ENCODE measurements around the gene CAPN12. TPM values are rescaled to one million over a fixed set of nuclear protein-coding genes. Genes with fewer than 3 reads are reported as not detected.

CAPN12 gene
- total RNA-seq, 1 donor from 2014 or later, result 1.3 TPM

DNA sequence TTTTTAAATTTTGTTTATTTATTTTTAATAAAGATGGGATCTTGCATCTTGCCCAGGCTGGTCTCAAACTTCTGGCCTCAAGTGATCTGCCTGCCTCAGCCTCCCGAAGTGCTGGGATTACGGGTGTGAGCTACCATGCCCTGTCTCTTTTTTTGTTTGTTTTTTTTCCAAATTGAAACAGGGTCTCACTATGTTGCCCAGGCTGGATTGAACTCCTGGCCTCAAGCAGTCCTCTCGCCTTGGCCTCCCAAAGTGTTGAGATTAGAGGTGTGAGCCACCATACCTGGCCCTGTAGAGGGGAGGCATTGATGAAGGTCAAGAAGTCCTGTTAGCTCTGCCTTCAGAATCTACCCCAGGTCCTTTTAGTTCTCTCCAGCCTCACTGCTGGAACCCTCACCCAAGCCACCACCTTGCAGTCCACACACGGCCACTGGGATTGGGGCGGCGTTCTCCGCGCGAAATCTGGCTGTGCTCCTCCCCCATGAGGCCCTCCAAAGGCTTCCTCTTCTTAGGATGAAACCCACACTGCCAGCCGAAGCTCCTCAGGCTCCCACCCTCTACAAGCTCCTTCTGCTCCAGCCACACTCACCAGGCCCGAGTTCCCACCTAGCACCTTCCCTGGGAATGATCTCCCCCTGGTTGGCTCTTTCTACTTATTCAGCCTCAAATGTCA lies 61.9 kb downstream of the CAPN12 start:
- DNase-seq (ENCODE audit: low read depth), result no peak
- no peaks in the 10 kb centered on the region for H3K36me3 ChIP-seq (ENCODE audit: control insufficient read depth, insufficient read depth, low read length)
- TF ChIP-seq CTCF (IDR thresholded peaks at IDR 0.05; ENCODE audit: insufficient read depth, low read length, poor library complexity, severe bottlenecking), result no peak
- no peak overlapping the region for H3K4me3 ChIP-seq (ENCODE audit: low read depth, low read length)
- H3K27me3 ChIP-seq (ENCODE audit: control insufficient read depth, insufficient read depth, low read length), result no peaks in the 10 kb centered on the region

Other genes starting within 250 kb of the CAPN12 start
- 1.3 and 4.7 TPM in 2 replicates for gene MAP4K1, start 126.5 kb downstream of the CAPN12 start, total RNA-seq
- gene EIF3K, start 125.3 kb downstream of the CAPN12 start, total RNA-seq, result 644 and 653 TPM in 2 replicates
- gene ACTN4, start 96.8 kb downstream of the CAPN12 start, total RNA-seq, result 821 and 971 TPM in 2 replicates
- 0.55 TPM in 1 of 2 replicates, not detected in the other for gene LGALS7, start 29.0 kb upstream of the CAPN12 start, total RNA-seq
- gene LGALS7B, start 44.7 kb upstream of the CAPN12 start, total RNA-seq, result not detected in 2 replicates
- gene LGALS4, start 68.5 kb upstream of the CAPN12 start, total RNA-seq, result not detected in 2 replicates
- gene ECH1, start 87.3 kb upstream of the CAPN12 start, total RNA-seq, result 48.1 and 49.8 TPM in 2 replicates
- 192 and 200 TPM in 2 replicates for gene HNRNPL, start 105.5 kb upstream of the CAPN12 start, total RNA-seq
- gene RINL, start 133.8 kb upstream of the CAPN12 start, total RNA-seq, result 21.0 and 21.6 TPM in 2 replicates
- gene SIRT2, start 155.1 kb upstream of the CAPN12 start, total RNA-seq, result 38.9 and 65.5 TPM in 2 replicates
- 39.0 and 41.7 TPM in 2 replicates for gene NFKBIB, start 155.5 kb upstream of the CAPN12 start, total RNA-seq
- gene CCER2, start 167.7 kb upstream of the CAPN12 start, total RNA-seq, result 0.42 TPM in 1 of 2 replicates, not detected in the other
- gene SARS2, start 186.3 kb upstream of the CAPN12 start, total RNA-seq, result 40.5 and 55.2 TPM in 2 replicates
- gene MRPS12, start 186.5 kb upstream of the CAPN12 start, total RNA-seq, result 53.8 and 67.1 TPM in 2 replicates
- 17.9 and 20.1 TPM in 2 replicates for gene FBXO17, start 231.3 kb upstream of the CAPN12 start, total RNA-seq